UCSD-AML1 (cell line): ENCODE results near the gene BRAT1.

Experiments
- DNase-seq: peaks from one replicate; lab custom pipeline; 2025; ENCODE audit not compliant: unreplicated experiment; lab: John Stamatoyannopoulos, UW

BRAT1 gene

GRCh38 chr7:2500701-2501100, 54.6 kb downstream of the BRAT1 start:
- DNase-seq: no peak

GRCh38 chr7:2499719-2500430, 55.4 kb downstream of the BRAT1 start:
- no peak for DNase-seq

DNA sequence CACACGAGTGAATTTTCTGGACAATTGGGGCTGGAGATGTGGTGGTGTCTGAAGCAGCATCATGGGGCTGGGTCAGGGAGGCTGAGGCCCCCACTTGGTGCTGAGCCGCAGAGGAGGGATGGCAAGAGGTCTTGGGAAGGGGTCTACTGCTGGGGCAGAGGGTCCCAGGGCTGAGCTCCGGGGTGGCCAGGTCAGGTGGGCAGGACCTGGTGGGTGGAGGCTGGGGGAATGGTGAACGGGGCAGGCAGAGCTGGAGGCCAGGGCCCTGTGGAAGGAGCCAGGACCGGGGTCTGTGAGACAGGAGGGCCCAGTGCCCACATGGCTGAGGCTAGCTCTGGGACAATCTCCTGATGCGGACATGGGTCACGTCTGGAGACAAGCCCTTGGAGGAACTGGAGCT, 56.1 kb downstream of the BRAT1 start:
- DNase-seq: no peak

DNA sequence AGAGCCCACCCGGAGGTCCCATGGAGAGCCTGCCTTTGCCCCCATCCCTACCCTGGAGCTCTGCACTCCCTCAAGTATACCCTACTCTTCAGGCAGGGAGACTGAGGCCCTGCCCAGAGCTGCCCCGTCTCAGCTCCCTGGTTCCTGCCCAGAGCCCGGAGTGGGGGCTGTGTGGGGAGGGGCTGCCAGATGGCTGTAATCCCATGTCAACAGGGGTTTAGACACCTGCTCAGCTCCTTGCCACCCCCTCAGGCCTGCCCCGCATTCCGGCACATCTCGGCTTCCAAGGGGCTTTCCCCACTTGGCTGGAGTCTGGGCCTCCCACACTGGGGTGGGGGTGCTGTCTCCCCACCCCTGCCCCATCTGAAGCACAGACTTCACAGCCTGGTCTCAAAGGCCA, 56.6 kb downstream of the BRAT1 start:
- DNase-seq: no peak

DNA sequence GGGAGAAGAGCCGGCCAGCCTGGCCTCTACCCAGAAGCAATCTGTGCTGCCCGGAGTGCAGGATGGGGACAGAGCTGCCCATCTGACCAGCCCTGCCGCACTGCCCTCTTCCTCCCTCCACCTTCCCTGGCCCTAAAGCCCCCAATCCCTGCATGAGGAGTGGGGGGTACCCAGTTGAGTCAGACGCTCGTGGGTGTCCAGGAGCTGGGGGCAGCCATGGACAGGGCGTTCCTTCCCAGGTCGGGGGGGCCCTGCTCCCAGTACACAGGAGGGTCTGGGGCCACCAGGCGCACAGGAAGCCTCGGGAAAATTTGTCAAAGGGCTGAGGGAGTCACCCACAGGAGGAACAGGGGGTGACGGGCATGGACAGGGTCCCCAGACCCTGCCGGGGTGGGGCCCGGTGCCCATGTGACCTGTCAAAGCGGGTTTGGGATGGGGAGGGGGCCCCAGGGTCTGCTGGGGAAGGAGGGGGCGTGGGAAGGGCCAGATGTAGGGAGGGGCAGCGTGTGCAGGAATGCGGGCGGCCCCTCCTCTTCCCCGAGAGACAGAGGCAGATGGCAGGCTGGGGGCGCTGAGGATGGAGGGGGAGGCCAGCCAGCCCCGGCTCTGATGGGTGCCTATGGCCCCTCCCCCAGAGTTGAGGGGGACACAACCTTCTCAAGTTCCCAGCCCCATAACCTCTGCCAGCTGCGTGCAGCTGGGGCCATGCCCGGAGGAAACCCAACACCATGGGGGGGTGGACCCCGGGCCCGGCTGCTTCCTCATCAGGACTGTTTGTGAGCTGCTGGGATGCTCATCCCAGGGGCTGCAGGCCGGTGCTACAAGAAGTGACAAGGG, 57.6 kb downstream of the BRAT1 start:
- no peak for DNase-seq

DNA sequence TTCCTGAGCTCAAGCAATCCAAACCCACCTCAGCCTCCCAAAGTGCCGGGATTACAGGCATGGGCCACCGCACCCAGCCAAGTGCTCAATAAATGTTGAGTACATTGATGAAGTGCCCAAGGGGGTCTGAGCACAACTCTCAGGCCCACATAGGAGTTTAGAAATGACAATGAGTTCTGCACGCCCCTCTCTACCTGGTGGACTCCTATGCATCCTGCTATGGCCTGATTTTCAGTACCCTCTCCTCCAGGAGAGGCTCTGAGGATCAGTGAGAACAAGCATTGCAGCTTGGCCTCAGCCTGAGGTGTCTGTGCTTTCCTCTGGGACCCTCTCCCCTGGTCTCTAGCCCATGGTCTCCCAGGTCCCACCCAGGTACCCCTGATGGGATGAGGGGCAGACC, 58.3 kb downstream of the BRAT1 start:
- DNase-seq: no peak

DNA sequence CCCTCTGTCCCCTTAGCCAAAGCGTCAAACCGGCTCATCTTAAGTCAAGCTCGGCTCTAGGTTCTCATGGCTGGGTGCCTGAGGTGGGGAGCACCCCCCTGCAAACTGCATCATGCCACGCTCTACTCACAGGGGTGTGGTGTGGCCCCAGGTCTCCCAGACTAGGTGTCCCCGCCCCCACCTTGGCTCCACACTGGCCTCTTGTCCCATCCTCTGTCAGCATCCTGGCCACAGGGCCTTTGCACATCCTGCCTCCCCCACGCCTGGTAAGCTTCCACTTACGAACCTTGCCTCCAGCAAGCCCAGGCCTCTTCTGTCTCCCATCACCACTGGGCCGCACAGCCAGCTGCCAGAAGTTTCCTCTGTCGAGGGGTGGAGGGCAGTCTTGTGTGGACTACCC, 58.9 kb downstream of the BRAT1 start:
- DNase-seq: no peak

GRCh38 chr7:2495418-2496299, 59.7 kb downstream of the BRAT1 start:
- DNase-seq: no peak

DNA sequence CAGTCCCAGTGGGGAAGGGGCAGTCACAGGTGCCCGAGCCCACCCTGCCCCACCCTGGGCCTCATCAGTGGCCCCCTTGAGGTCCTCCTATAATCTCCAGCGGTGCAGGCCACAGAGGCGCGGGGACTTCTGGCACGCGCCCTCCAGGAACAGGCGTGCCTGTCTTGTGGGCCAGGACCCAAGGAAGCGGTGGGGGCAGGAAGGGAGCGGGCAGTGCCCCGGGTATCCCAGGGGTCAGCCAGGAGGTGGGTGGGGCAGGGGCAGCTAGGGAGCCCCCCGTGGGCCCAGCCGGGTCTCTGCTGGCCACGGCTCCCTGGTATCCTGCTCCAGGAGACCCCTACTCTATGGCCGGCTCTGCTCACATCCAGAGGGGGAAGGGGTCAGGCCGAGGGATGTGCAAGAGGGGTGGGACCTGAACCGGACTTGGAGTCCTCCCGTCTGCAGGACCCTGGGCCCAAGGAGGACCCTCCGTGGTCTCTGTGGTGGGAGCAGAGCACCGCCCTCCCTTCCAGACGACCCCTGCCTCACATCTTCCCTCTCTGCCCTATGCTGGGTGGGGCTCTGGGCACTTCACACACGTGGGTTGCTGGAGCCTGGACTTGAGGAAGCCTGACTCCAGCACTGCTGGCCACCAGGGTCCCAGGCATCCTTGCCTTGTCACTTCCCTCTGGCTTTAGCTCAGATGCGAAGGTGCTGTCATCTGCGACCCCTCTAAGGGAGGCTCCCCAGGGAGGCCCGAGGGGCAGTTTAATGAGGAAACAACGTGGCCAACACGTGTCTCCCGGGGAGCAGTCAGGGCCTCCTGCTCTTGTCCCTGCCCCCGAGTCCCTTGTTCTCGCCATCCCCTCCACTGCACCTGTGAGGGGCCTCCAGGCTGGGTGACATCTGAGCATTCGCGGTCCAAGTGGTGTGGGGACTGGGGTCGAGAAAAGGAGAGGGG, 60.9 kb downstream of the BRAT1 start:
- no peak for DNase-seq

DNA sequence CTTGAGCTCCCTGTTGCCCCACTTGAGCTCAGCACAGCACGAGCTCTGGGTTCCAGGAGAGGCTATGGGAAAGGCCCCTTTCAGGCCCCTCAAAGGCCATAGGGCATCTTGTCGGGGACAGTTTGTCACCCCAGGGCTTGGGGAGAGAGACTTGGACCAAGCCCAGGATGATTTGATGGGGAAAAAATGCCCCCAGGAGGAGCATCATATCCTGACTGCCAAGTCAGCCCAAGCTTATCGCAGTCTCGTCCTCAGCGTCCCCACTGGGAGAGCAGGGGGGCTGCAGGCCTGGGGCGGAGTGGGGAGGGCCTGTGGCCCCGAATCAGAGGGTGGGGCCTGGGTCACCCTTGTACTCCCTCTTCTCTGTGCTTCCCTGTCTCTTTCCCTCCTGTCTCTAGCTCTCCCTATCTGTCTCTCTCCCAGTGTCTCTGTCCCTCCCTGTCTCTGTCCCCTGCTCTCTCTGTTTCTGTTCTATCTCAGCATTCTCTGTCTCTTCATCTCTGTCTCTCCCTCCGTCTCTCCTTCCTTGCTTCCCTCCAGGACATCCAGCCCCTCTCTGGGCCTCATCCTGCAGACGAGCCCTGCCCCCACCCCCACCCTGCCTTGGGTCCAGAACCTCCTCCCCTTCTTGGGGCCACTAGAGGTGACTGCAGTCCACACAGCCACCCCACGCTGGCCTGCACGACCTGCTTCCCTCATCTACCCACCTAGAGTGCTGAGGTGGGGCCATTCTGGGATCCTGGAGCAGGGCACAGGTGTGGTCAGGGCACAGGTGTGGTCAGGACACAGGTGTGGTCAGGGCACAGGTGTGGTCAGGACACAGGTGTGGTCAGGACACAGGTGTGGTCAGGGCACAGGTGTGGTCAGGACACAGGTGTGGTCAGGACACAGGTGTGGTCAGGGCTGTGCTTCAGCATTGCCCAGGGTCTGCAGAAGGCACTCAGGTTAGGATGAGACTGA, 61.8 kb downstream of the BRAT1 start:
- DNase-seq: no peak

DNA sequence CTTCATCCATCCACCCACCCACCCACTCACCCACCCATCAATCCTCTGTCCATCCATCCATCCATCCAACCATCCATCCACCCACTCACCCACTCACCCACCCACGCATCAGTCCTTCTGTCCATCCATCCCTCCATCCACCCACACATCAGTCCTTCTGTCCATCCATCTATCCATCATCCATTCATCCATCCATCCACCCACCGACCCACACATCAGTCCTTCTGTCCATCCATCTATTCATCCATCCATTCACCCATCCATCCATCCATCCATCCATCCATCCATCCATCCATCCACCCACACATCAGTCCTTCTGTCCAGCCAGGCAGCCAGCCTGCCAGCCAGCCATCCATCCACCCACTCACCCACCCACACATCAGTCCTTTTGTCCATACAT, 63.3 kb downstream of the BRAT1 start:
- DNase-seq: no peak

DNA sequence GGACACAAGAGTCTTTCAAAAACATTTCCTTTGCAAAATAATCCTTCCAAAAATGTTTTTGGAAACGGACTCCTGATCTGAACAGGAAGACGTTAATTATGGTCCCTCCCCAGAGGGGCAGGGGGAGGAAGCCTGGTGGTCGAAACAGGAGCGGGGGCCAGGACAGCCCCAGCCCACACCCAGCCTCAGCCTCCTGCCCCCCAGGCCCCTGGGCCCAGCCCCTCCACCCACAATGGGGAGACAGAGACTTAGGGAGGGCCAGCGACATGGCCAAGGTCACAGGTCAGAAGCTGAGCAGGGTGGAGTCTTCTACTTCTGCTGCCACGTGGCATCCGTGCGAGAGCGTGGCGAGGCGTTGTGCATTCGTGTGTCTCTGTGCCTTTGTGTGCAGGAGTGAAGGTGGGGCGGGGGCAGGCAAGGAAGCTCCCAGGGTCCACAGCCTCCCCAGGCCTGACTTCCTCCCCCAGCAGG, 65.1 kb downstream of the BRAT1 start:
- no peak for DNase-seq

GRCh38 chr7:2488681-2489080, 66.6 kb downstream of the BRAT1 start:
- DNase-seq: no peak

DNA sequence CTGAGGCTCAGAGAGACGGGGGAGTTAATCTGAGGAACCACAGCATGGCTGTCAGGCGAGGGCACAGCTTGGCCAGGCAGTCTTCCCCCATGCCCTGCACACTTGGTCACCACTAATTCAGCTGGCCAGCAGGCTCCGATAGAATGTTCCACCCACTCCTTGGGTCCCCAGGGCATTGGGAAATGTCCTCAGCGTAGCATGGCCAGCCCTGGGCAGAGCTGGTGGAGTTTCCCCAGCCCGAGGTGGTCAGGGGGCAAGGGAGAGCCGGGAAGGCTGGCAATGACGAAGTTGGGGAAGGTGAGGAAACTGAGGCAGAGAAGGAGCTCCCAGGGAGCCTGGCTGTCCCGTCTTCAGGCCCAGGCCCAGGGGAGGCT, 67.1 kb downstream of the BRAT1 start:
- DNase-seq: no peak
